Measurements from ENCODE around the gene CAMKMT. TPM values are rescaled to one million over a fixed set of nuclear protein-coding genes. Genes with fewer than 3 reads are reported as not detected.

The CAMKMT gene
- total and polyA plus RNA-seq, 9 of the 15 experiments (the other 6 are each of a cell fraction or from before 2014, with no cell fraction given) = 1.6 to 15.3 (median 7.4) TPM

- intact Hi-C loops (cut with micrococcal nuclease) = no loop called here
- no peak for FAIRE-seq
- Histone ChIP-seq H2AFZ (ENCODE audit: low read depth, low read length) (no peak overlapping the region), H3K36me3 (ENCODE audit: control insufficient read depth, insufficient read depth, low read length) (no peaks in the 10 kb centered on the region), H3K9me3 (replicated peaks; ENCODE audit: control insufficient read depth, insufficient read depth, low read depth, low read length) (no peaks in the 10 kb centered on the region), H3K4me3 (no peak overlapping the region), H3K27ac (ENCODE audit: extremely low read depth, low read depth, low read length) (no peak overlapping the region), H3K9ac (ENCODE audit: insufficient read depth in 1 of 2, low read depth in 2 of 2, low read length in 2 of 2) (no peak overlapping the region), H3K9me1 (ENCODE audit: control insufficient read depth, insufficient read depth, low read length) (no peaks in the 10 kb centered on the region), H3K27me3 (ENCODE audit: control insufficient read depth in 2 of 2, insufficient read depth in 2 of 2, low read length in 2 of 2) (peaks cover 0 to 12% of the 10 kb centered on the region in 2 experiments; a peak in 2 of 5 replicates), H3K4me2 (ENCODE audit: insufficient read depth, low read length) (no peak overlapping the region), H3K79me2 (ENCODE audit: control insufficient read depth, insufficient read depth, low read length) (no peaks in the 10 kb centered on the region), H3K4me1 (replicated peaks in 1 of 2; ENCODE audit: control insufficient read depth in 2 of 2, insufficient read depth in 2 of 2, low read length in 2 of 2) (no peaks in the 10 kb centered on the region), H4K20me1 (replicated peaks; ENCODE audit: control insufficient read depth, insufficient read depth, low read length) (no peaks in the 10 kb centered on the region)
- in situ Hi-C loops (cut with MboI) = no loop called here
- ATAC-seq = no peak
- TF ChIP-seq BRCA1 (IDR thresholded peaks at IDR 0.05) = no peak
- no peak for TF ChIP-seq BRCA1 (CRISPR knock-in tag; IDR thresholded peaks at IDR 0.05)
- no peak for TF ChIP-seq KAT7 (CRISPR knock-in tag; IDR thresholded peaks at IDR 0.05; ENCODE audit: borderline replicate concordance)
- no peak for TF ChIP-seq ZNF511 (CRISPR knock-in tag; IDR thresholded peaks at IDR 0.05)
- no peak for TF ChIP-seq CREB5 (CRISPR knock-in tag; IDR thresholded peaks at IDR 0.05)
- no peak for TF ChIP-seq GATAD2B (IDR thresholded peaks at IDR 0.05; ENCODE audit: borderline replicate concordance)
- no peak for TF ChIP-seq NCOA6 (IDR thresholded peaks at IDR 0.05)
- no peak for TF ChIP-seq ZNF165 (CRISPR knock-in tag; IDR thresholded peaks at IDR 0.05; ENCODE audit: borderline replicate concordance)
- TF ChIP-seq THAP12 (CRISPR knock-in tag; IDR thresholded peaks at IDR 0.05) = no peak
- TF ChIP-seq ZNF121 (CRISPR knock-in tag; conservative IDR thresholded peaks at IDR 0.05) = no peak
- no peak for TF ChIP-seq CHAMP1 (IDR thresholded peaks at IDR 0.05)
- no peak for TF ChIP-seq HOMEZ (CRISPR knock-in tag; IDR thresholded peaks at IDR 0.05)
- no peak for TF ChIP-seq ZBED1 (IDR thresholded peaks at IDR 0.05)
- no peak for TF ChIP-seq DPF2 (IDR thresholded peaks at IDR 0.05)
- no peak for TF ChIP-seq ZNF780A (CRISPR knock-in tag; IDR thresholded peaks at IDR 0.05)
- TF ChIP-seq SRSF9 (IDR thresholded peaks at IDR 0.05; ENCODE audit: borderline replicate concordance, low read depth, low read length) = no peak
- no TSS peak for BruUV-seq (replicated peaks)
- CTCF ChIA-PET (ENCODE audit: low intra/inter-chr PET ratio) = no interaction called here
- 0% methylated on average over 4 of the region's 4 CpGs for WGBS (ENCODE audit: insufficient coverage, low coverage, missing lambda C conversion rate)
- no peak for DNase-seq (ENCODE audit: extremely low read depth in 1 of 4, low spot score in 3 of 4)
- POLR2A ChIA-PET = interaction anchor here (0.6 kb wide), 1 partner anchor 19 kb away, joined by 4 read pairs; no protein-coding TSS in a partner anchor
Measured at GRCh38 chr2:44652701-44653100, 291.0 kb downstream of the CAMKMT start.
